GM12891 (cell line): ENCODE results near the gene CPTP.

Source experiments
- POLR2A ChIP-seq: IDR thresholded peaks from 2 replicates; pipeline ENCODE4 v1.6.1; 2011; ENCODE audit warnings: low read depth, low read length, control low read depth
- POLR2AphosphoS5 ChIP-seq: IDR thresholded peaks from 2 replicates; pipeline ENCODE4 v1.6.1; 2011; ENCODE audit warnings: low read depth, low read length, control low read depth
- POU2F2 ChIP-seq: IDR thresholded peaks from 2 replicates; pipeline ENCODE4 v1.6.1; 2011; ENCODE audit warnings: low read depth, mild to moderate bottlenecking, control low read depth, low read length, moderate library complexity
- TAF1 ChIP-seq: IDR thresholded peaks from 2 replicates; pipeline ENCODE4 v1.6.1; 2011; ENCODE audit warnings: low read depth, low read length, control low read depth

- TF ChIP-seq POLR2A (no peak), POLR2AphosphoS5 (no peak), TAF1 (no peak), POU2F2 (no peak)
Measured at GRCh38 chr1:1294250-1294890, 30.2 kb upstream of the CPTP start.
